Nephron (organoid): Measurements from ENCODE around the gene ABCA7.

Source experiments
- H3K27ac Mint-ChIP-seq, 3 experiments: 2 replicates each; pipeline ENCODE4 v1.8.0; 2020; ENCODE audit warnings: mixed read lengths in 3 of 3, mild to moderate bottlenecking in 2 of 3, moderate library complexity in 1 of 3
- H3K27me3 Mint-ChIP-seq: 2 replicates; pipeline ENCODE4 v1.8.0; 2021; ENCODE audit warnings: low read depth, mild to moderate bottlenecking, moderate library complexity, mixed read lengths
- H3K36me3 Mint-ChIP-seq: 2 replicates; pipeline ENCODE4 v1.8.0; 2020; ENCODE audit warnings: low read depth, mixed read lengths
- H3K4me1 Mint-ChIP-seq: 2 replicates; pipeline ENCODE4 v1.8.0; 2020; ENCODE audit warnings: mixed read lengths
- H3K4me3 Mint-ChIP-seq, 3 experiments: 2 replicates each; pipeline ENCODE4 v1.8.0; 2020; ENCODE audit warnings: mild to moderate bottlenecking in 3 of 3, mixed read lengths in 3 of 3, moderate library complexity in 2 of 3
- H3K9me3 Mint-ChIP-seq: 2 replicates; pipeline ENCODE4 v1.8.0; 2020; ENCODE audit warnings: mixed read lengths
- CTCF ChIP-seq, 3 experiments: fragments of 200-600 bp; sonication (generic); IDR thresholded peaks; one replicate each; pipeline ENCODE4 v1.5.0; 2021; ENCODE audit warnings: antibody characterized with exemption in 3 of 3; ENCODE audit not compliant: unreplicated experiment in 3 of 3

The ABCA7 gene

GRCh38 chr19:1055886-1056620 is 16.1 kb downstream of the ABCA7 start:
- H3K27ac Mint-ChIP-seq = no peak overlapping the region
- no peak overlapping the region for H3K4me3 Mint-ChIP-seq
- no peak for TF ChIP-seq CTCF (IDR thresholded peaks at IDR 0.05; ENCODE audit: unreplicated experiment in 3 of 3)
- H3K27me3 Mint-ChIP-seq = peaks cover 3% of the 10 kb centered on the region
- peaks cover 4% of the 10 kb centered on the region for H3K36me3 Mint-ChIP-seq
- no peaks in the 10 kb centered on the region for H3K4me1 Mint-ChIP-seq
- H3K9me3 Mint-ChIP-seq = no peaks in the 10 kb centered on the region

- Mint-ChIP-seq H3K27me3 (peaks cover 8% of the 10 kb centered on the region), H3K36me3 (peaks cover 4% of the 10 kb centered on the region), H3K27ac (no peak overlapping the region), H3K4me1 (no peaks in the 10 kb centered on the region), H3K9me3 (no peaks in the 10 kb centered on the region), H3K4me3 (no peak overlapping the region)
- TF ChIP-seq CTCF (IDR thresholded peaks at IDR 0.05; ENCODE audit: unreplicated experiment in 3 of 3) = no peak
Observed at GRCh38 chr19:1057176-1057855, 17.4 kb downstream of the ABCA7 start.

- Mint-ChIP-seq H3K9me3 (no peaks in the 10 kb centered on the region), H3K4me3 (no peak overlapping the region), H3K27ac (no peak overlapping the region), H3K4me1 (no peaks in the 10 kb centered on the region), H3K27me3 (peaks cover 11% of the 10 kb centered on the region), H3K36me3 (peaks cover 4% of the 10 kb centered on the region)
- TF ChIP-seq CTCF (IDR thresholded peaks at IDR 0.05; ENCODE audit: unreplicated experiment in 3 of 3) = no peak
Observed at GRCh38 chr19:1058112-1058511, 18.2 kb downstream of the ABCA7 start.

- no peaks in the 10 kb centered on the region for H3K9me3 Mint-ChIP-seq
- H3K27ac Mint-ChIP-seq = no peak overlapping the region
- H3K4me3 Mint-ChIP-seq = no peak overlapping the region
- no peak for TF ChIP-seq CTCF (IDR thresholded peaks at IDR 0.05; ENCODE audit: unreplicated experiment in 3 of 3)
- H3K4me1 Mint-ChIP-seq = no peaks in the 10 kb centered on the region
- peaks cover 4% of the 10 kb centered on the region for H3K36me3 Mint-ChIP-seq
- H3K27me3 Mint-ChIP-seq = peaks cover 27% of the 10 kb centered on the region
Observed at GRCh38 chr19:1060689-1061088, 20.8 kb downstream of the ABCA7 start.

- Mint-ChIP-seq H3K9me3 (no peaks in the 10 kb centered on the region), H3K27me3 (peaks cover 39% of the 10 kb centered on the region), H3K27ac (no peak overlapping the region), H3K36me3 (peaks cover 4% of the 10 kb centered on the region), H3K4me3 (no peak overlapping the region), H3K4me1 (no peaks in the 10 kb centered on the region)
- no peak for TF ChIP-seq CTCF (IDR thresholded peaks at IDR 0.05; ENCODE audit: unreplicated experiment in 3 of 3)
Observed at GRCh38 chr19:1061987-1062386, 22.1 kb downstream of the ABCA7 start.
